Measurements from ENCODE around the gene ARID1B. TPM values are rescaled to one million over a fixed set of nuclear protein-coding genes. Genes with fewer than 3 reads are reported as not detected.

Gene ARID1B
- total and polyA plus RNA-seq, 7 experiments from 2014 or later, result 17.5 to 164 (median 139) TPM

GRCh38 chr6:157161912-157162311 is 384.7 kb downstream of the ARID1B start:
- H3K9me3 Mint-ChIP-seq, result peaks cover 0 to 3% (median 0%) of the 10 kb centered on the region in 11 donors

GRCh38 chr6:157162766-157163433 is 385.7 kb downstream of the ARID1B start:
- DNase-seq (no peak), ATAC-seq (no peak)
- H3K9me3 ChIP-seq (ENCODE audit: control insufficient read depth in 2 of 3, low read length in 3 of 3), result no peaks in the 10 kb centered on the region
- no peaks in the 10 kb centered on the region for H3K27me3 ChIP-seq (ENCODE audit: control insufficient read depth in 2 of 2, insufficient read depth in 2 of 2, low read length in 2 of 2)
- peaks cover 0 to 16% (median 11%) of the 10 kb centered on the region in 3 experiments for H3K36me3 ChIP-seq (ENCODE audit: control insufficient read depth in 2 of 3, insufficient read depth in 3 of 3, low read length in 3 of 3)
- H3K4me3 Mint-ChIP-seq, result no peak overlapping the region
- POLR2A ChIA-PET, result no interaction called here
- H3K36me3 Mint-ChIP-seq, result peaks cover 3 to 30% (median 6%) of the 10 kb centered on the region in 5 donors
- CTCF ChIA-PET, result no interaction called here
- H3K4me1 Mint-ChIP-seq, result peaks cover 0 to 9% (median 5%) of the 10 kb centered on the region in 7 donors
- H3K27me3 Mint-ChIP-seq, result no peaks in the 10 kb centered on the region
- H3K4me3 ChIP-seq (ENCODE audit: low read length), result no peak overlapping the region
- no peak overlapping the region for H3K27ac ChIP-seq (ENCODE audit: low read depth, low read length)
- intact Hi-C loops (cut with micrococcal nuclease), result no loop called here
- H3K4me1 ChIP-seq (ENCODE audit: control insufficient read depth in 2 of 2, insufficient read depth in 2 of 2, low read length in 2 of 2), result no peaks in the 10 kb centered on the region
- H3K9me3 Mint-ChIP-seq, result peaks cover 0 to 3% (median 0%) of the 10 kb centered on the region in 11 donors
- peak overlapping the region in 1 of 9 donors; percentile 59 for H3K27ac Mint-ChIP-seq

More at GRCh38 chr6:157161912-157162311, 384.7 kb downstream of the ARID1B start:
- DNase-seq (no peak), ATAC-seq (no peak)
- Histone ChIP-seq H3K27ac (ENCODE audit: low read depth, low read length) (no peak overlapping the region), H3K27me3 (ENCODE audit: control insufficient read depth in 2 of 2, insufficient read depth in 2 of 2, low read length in 2 of 2) (no peaks in the 10 kb centered on the region), H3K36me3 (ENCODE audit: control insufficient read depth in 2 of 3, insufficient read depth in 3 of 3, low read length in 3 of 3) (peaks cover 0 to 14% (median 6%) of the 10 kb centered on the region in 3 experiments), H3K4me1 (ENCODE audit: control insufficient read depth in 2 of 2, insufficient read depth in 2 of 2, low read length in 2 of 2) (no peaks in the 10 kb centered on the region), H3K4me3 (ENCODE audit: low read length) (no peak overlapping the region), H3K9me3 (ENCODE audit: control insufficient read depth in 2 of 3, low read length in 3 of 3) (no peaks in the 10 kb centered on the region)
- intact Hi-C loops (cut with micrococcal nuclease), result no loop called here
- Mint-ChIP-seq H3K4me3 (no peak overlapping the region), H3K27ac (peak overlapping the region in 1 of 9 donors; percentile 23), H3K27me3 (no peaks in the 10 kb centered on the region), H3K4me1 (peaks cover 0 to 12% (median 5%) of the 10 kb centered on the region in 7 donors), H3K36me3 (peaks cover 0 to 22% (median 4%) of the 10 kb centered on the region in 5 donors)
- POLR2A ChIA-PET, result no interaction called here
- CTCF ChIA-PET, result no interaction called here

- ChIA-PET POLR2A (no interaction called here), CTCF (no interaction called here)
- Mint-ChIP-seq H3K9me3 (peaks cover 0 to 3% (median 0%) of the 10 kb centered on the region in 11 donors), H3K4me1 (peaks cover 0 to 11% (median 5%) of the 10 kb centered on the region in 7 donors), H3K4me3 (no peak overlapping the region), H3K27ac (peak overlapping the region in 2 of 9 donors; percentile 15 to 54), H3K36me3 (peaks cover 4 to 37% (median 10%) of the 10 kb centered on the region in 5 donors), H3K27me3 (no peaks in the 10 kb centered on the region)
- ATAC-seq (no peak), DNase-seq (no peak)
- no peak overlapping the region for H3K4me3 ChIP-seq (ENCODE audit: low read length)
- H3K9me3 ChIP-seq (ENCODE audit: control insufficient read depth in 2 of 3, low read length in 3 of 3), result no peaks in the 10 kb centered on the region
- intact Hi-C loops (cut with micrococcal nuclease), result no loop called here
- H3K27me3 ChIP-seq (ENCODE audit: control insufficient read depth in 2 of 2, insufficient read depth in 2 of 2, low read length in 2 of 2), result no peaks in the 10 kb centered on the region
- H3K4me1 ChIP-seq (ENCODE audit: control insufficient read depth in 2 of 2, insufficient read depth in 2 of 2, low read length in 2 of 2), result no peaks in the 10 kb centered on the region
- H3K36me3 ChIP-seq (ENCODE audit: control insufficient read depth in 2 of 3, insufficient read depth in 3 of 3, low read length in 3 of 3), result peaks cover 0 to 23% (median 11%) of the 10 kb centered on the region in 3 experiments
- no peak overlapping the region for H3K27ac ChIP-seq (ENCODE audit: low read depth, low read length)
Observed at GRCh38 chr6:157163434-157164159, 386.4 kb downstream of the ARID1B start.

GRCh38 chr6:157164972-157165371 is 387.8 kb downstream of the ARID1B start:
- Histone ChIP-seq H3K36me3 (ENCODE audit: control insufficient read depth in 2 of 3, insufficient read depth in 3 of 3, low read length in 3 of 3) (peaks cover 0 to 28% (median 7%) of the 10 kb centered on the region in 3 experiments), H3K9me3 (ENCODE audit: control insufficient read depth in 2 of 3, low read length in 3 of 3) (no peaks in the 10 kb centered on the region), H3K4me3 (ENCODE audit: low read length) (no peak overlapping the region), H3K27me3 (ENCODE audit: control insufficient read depth in 2 of 2, insufficient read depth in 2 of 2, low read length in 2 of 2) (no peaks in the 10 kb centered on the region), H3K4me1 (ENCODE audit: control insufficient read depth in 2 of 2, insufficient read depth in 2 of 2, low read length in 2 of 2) (no peaks in the 10 kb centered on the region), H3K27ac (ENCODE audit: low read depth, low read length) (no peak overlapping the region)
- no peak for ATAC-seq
- intact Hi-C loops (cut with micrococcal nuclease), result no loop called here
- peaks cover 4 to 36% (median 10%) of the 10 kb centered on the region in 5 donors for H3K36me3 Mint-ChIP-seq
- no peak overlapping the region for H3K27ac Mint-ChIP-seq
- ChIA-PET POLR2A (no interaction called here), CTCF (no interaction called here)
- H3K27me3 Mint-ChIP-seq, result no peaks in the 10 kb centered on the region
- no peak for DNase-seq
- H3K4me3 Mint-ChIP-seq, result no peak overlapping the region
- peaks cover 0 to 3% (median 0%) of the 10 kb centered on the region in 11 donors for H3K9me3 Mint-ChIP-seq
- peaks cover 0 to 11% (median 4%) of the 10 kb centered on the region in 7 donors for H3K4me1 Mint-ChIP-seq

- peaks cover 0 to 33% (median 6%) of the 10 kb centered on the region in 3 experiments for H3K36me3 ChIP-seq (ENCODE audit: control insufficient read depth in 2 of 3, insufficient read depth in 3 of 3, low read length in 3 of 3)
- ATAC-seq, result no peak
Observed at GRCh38 chr6:157166784-157167183, 389.6 kb downstream of the ARID1B start.

GRCh38 chr6:157167837-157168236 is 390.7 kb downstream of the ARID1B start:
- Histone ChIP-seq H3K27ac (ENCODE audit: low read depth, low read length) (no peak overlapping the region), H3K36me3 (ENCODE audit: control insufficient read depth in 2 of 3, insufficient read depth in 3 of 3, low read length in 3 of 3) (peaks cover 0 to 34% (median 6%) of the 10 kb centered on the region in 3 experiments), H3K9me3 (ENCODE audit: control insufficient read depth in 2 of 3, low read length in 3 of 3) (no peaks in the 10 kb centered on the region), H3K27me3 (ENCODE audit: control insufficient read depth in 2 of 2, insufficient read depth in 2 of 2, low read length in 2 of 2) (no peaks in the 10 kb centered on the region), H3K4me3 (ENCODE audit: low read length) (no peak overlapping the region), H3K4me1 (ENCODE audit: control insufficient read depth in 2 of 2, insufficient read depth in 2 of 2, low read length in 2 of 2) (no peaks in the 10 kb centered on the region)
- peak overlapping the region in 1 of 10 donors; percentile 20 for H3K4me3 Mint-ChIP-seq
- no peaks in the 10 kb centered on the region for H3K9me3 Mint-ChIP-seq
- peaks cover 0 to 9% (median 2%) of the 10 kb centered on the region in 7 donors for H3K4me1 Mint-ChIP-seq
- H3K36me3 Mint-ChIP-seq, result peaks cover 0 to 33% (median 10%) of the 10 kb centered on the region in 5 donors
- peak overlapping the region in 1 of 9 donors; percentile 44 for H3K27ac Mint-ChIP-seq
- CTCF ChIA-PET, result no interaction called here
- DNase-seq, result no peak
- no peaks in the 10 kb centered on the region for H3K27me3 Mint-ChIP-seq
- POLR2A ChIA-PET, result no interaction called here
- intact Hi-C loops (cut with micrococcal nuclease), result no loop called here
- no peak for ATAC-seq

More at GRCh38 chr6:157166784-157167183, 389.6 kb downstream of the ARID1B start:
- Mint-ChIP-seq H3K36me3 (peaks cover 0 to 29% (median 10%) of the 10 kb centered on the region in 5 donors), H3K4me3 (no peak overlapping the region), H3K27me3 (no peaks in the 10 kb centered on the region), H3K27ac (peak overlapping the region in 1 of 9 donors; percentile 28), H3K9me3 (peaks cover 0 to 2% (median 0%) of the 10 kb centered on the region in 11 donors), H3K4me1 (peaks cover 0 to 6% (median 2%) of the 10 kb centered on the region in 7 donors)
- intact Hi-C loops (cut with micrococcal nuclease), result no loop called here
- POLR2A ChIA-PET, result no interaction called here
- no peak for DNase-seq
- Histone ChIP-seq H3K4me3 (ENCODE audit: low read length) (no peak overlapping the region), H3K4me1 (ENCODE audit: control insufficient read depth in 2 of 2, insufficient read depth in 2 of 2, low read length in 2 of 2) (no peaks in the 10 kb centered on the region), H3K27me3 (ENCODE audit: control insufficient read depth in 2 of 2, insufficient read depth in 2 of 2, low read length in 2 of 2) (no peaks in the 10 kb centered on the region), H3K9me3 (ENCODE audit: control insufficient read depth in 2 of 3, low read length in 3 of 3) (no peaks in the 10 kb centered on the region), H3K27ac (ENCODE audit: low read depth, low read length) (no peak overlapping the region)
- CTCF ChIA-PET, result interaction anchor here (0.7 kb wide), 1 partner anchor 76 kb away, joined by 3 read pairs; no protein-coding TSS in a partner anchor

Data from naive thymus-derived CD4-positive, alpha-beta T cell (primary cell).